ENCODE results near the gene FAM187B. TPM values are rescaled to one million over a fixed set of nuclear protein-coding genes. Genes with fewer than 3 reads are reported as not detected.
"Not testable (repeated sequence)": the region's sequence is repeated elsewhere in the genome, so short reads cannot be mapped to it uniquely, and the experiment has no call there.

The FAM187B gene
- total and polyA plus RNA-seq, 12 donors: 0.06 to 0.48 (median 0.16) TPM; not detected in 8

GRCh38 chr19:35223084-35223790 is 5.3 kb downstream of the FAM187B start:
- Histone ChIP-seq H3K4me1 (replicated peaks in 1 of 2) (peaks cover 3 to 4% of the 10 kb centered on the region in 2 donors), H3K27ac (no peak overlapping the region), H3K27me3 (no peaks in the 10 kb centered on the region), H3K36me3 (replicated peaks in 1 of 2) (no peaks in the 10 kb centered on the region), H3K4me3 (no peak overlapping the region), H3K9me3 (replicated peaks in 1 of 3) (no peaks in the 10 kb centered on the region)
- DNase-seq: no peak
- TF ChIP-seq CTCF (IDR thresholded peaks at IDR 0.05) (no peak), POLR2A (IDR thresholded peaks at IDR 0.05) (no peak)
- 64 to 85% (median 73%) methylated on average over 4 to 6 of the region's 6 CpGs for WGBS, 4 donors
- intact Hi-C loops (cut with DNase I): no loop called here

- Histone ChIP-seq H3K27me3 (no peaks in the 10 kb centered on the region), H3K27ac (no peak overlapping the region), H3K36me3 (replicated peaks in 1 of 2) (no peaks in the 10 kb centered on the region), H3K9me3 (replicated peaks in 1 of 3) (no peaks in the 10 kb centered on the region), H3K4me3 (no peak overlapping the region), H3K4me1 (replicated peaks in 1 of 2) (peaks cover 3 to 7% of the 10 kb centered on the region in 2 donors)
- peak in 1 of 7 donors; percentile 6 for DNase-seq
- no peak for TF ChIP-seq CTCF (IDR thresholded peaks at IDR 0.05)
- no peak for TF ChIP-seq POLR2A (IDR thresholded peaks at IDR 0.05)
- 83 to 96% (median 93%) methylated on average over 5 to 7 of the region's 7 CpGs for WGBS, 4 donors
- intact Hi-C loops (cut with DNase I): no loop called here
Observed at GRCh38 chr19:35222373-35223015, 6.0 kb downstream of the FAM187B start.

GRCh38 chr19:35220973-35221590 is 7.5 kb downstream of the FAM187B start:
- H3K36me3 ChIP-seq (replicated peaks in 1 of 2): not testable (repeated sequence)
- WGBS, 4 donors: 91 to 98% (median 95%) methylated on average over 3 to 4 of the region's 4 CpGs

GRCh38 chr19:35220315-35220921 is 8.1 kb downstream of the FAM187B start:
- WGBS, 4 donors: 54 to 66% (median 59%) methylated on average over 3 of the region's 3 CpGs
- H3K9me3 ChIP-seq (replicated peaks in 1 of 3): no peaks in the 10 kb centered on the region
- H3K4me1 ChIP-seq (replicated peaks in 1 of 2): peaks cover 3 to 6% of the 10 kb centered on the region in 2 donors
- H3K36me3 ChIP-seq (replicated peaks in 1 of 2): no peaks in the 10 kb centered on the region
- DNase-seq: peak in 1 of 7 donors; percentile 12
- no peak overlapping the region for H3K4me3 ChIP-seq
- no peaks in the 10 kb centered on the region for H3K27me3 ChIP-seq
- no peak for TF ChIP-seq CTCF (IDR thresholded peaks at IDR 0.05)
- no peak for TF ChIP-seq POLR2A (IDR thresholded peaks at IDR 0.05)
- no peak overlapping the region for H3K27ac ChIP-seq
- intact Hi-C loops (cut with DNase I): no loop called here

More at GRCh38 chr19:35220973-35221590, 7.5 kb downstream of the FAM187B start:
- H3K4me3 ChIP-seq; H3K4me1 ChIP-seq (replicated peaks in 1 of 2); intact Hi-C loops (cut with DNase I); H3K27me3 ChIP-seq; H3K27ac ChIP-seq; H3K9me3 ChIP-seq (replicated peaks in 1 of 3): not testable (repeated sequence)
- DNase-seq: peak in 1 of 7 donors; percentile 20
